ENCODE results near the gene CTBP2.

Gene CTBP2

DNA sequence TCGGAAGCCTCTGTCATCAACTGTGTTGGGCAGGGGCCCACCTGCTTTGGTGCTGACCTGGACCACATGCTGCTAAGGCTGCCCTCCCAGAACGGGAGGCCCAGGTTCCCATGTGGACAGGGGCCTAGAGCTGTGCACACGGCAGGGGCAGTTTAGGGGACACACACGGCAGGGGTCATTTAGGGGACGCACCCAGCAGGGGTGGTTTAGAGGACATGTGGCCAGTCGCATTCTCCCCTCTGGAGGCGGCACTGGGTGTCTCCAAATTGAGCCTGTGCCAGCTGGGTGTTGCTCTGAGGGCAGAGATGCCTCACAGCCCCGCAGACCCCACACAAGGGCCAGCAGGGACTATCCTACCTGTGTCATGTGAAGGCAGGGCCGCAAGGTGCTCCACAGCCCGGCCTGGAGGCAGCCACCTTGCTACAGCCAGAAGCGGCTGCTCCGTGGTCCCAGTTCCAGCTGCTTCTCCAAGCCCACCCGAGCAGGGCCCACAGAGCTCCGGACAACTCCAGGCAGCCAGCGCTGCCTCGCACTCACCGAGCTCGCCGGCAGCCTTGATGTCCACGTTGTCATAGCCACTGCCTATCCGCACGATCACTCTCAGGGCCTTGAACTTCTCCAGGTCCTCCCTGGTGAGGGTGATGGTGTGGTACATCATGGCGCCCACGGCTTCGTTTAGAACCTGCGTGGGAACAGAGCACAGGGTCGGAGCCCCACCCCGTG is 157.8 kb downstream of the CTBP2 start:
- Histone ChIP-seq H3K27ac (ENCODE audit: low read length) (no peak overlapping the region), H3K9me2 (replicated peaks; ENCODE audit: insufficient read depth, low read length) (no peaks in the 10 kb centered on the region), H2AFZ (ENCODE audit: low read length) (no peak overlapping the region), H3K4me2 (ENCODE audit: low read depth, low read length) (no peak overlapping the region), H3F3A (ENCODE audit: insufficient read depth, low read length) (no peaks in the 10 kb centered on the region), H3K4me1 (ENCODE audit: low read length) (no peaks in the 10 kb centered on the region), H3K36me3 (replicated peaks; ENCODE audit: insufficient read depth, low read length) (no peaks in the 10 kb centered on the region), H3K9ac (ENCODE audit: low read length) (no peak overlapping the region), H4K20me1 (ENCODE audit: insufficient read depth, low read length) (no peaks in the 10 kb centered on the region), H3K79me2 (ENCODE audit: low read length) (no peaks in the 10 kb centered on the region), H3K9me3 (replicated peaks; ENCODE audit: insufficient read depth, low read length) (no peaks in the 10 kb centered on the region), H3K27me3 (replicated peaks; ENCODE audit: insufficient read depth, low read length) (peaks cover 95% of the 10 kb centered on the region), H3K4me3 (ENCODE audit: low read length) (no peak overlapping the region)
- DNase-seq: no peak
- no peak for TF ChIP-seq EZH2phosphoT487 (IDR thresholded peaks at IDR 0.05; ENCODE audit: low read length)
- TF ChIP-seq EZH2 (optimal IDR thresholded peaks at IDR 0.05; ENCODE audit: low read depth, low read length): no peak
- TF ChIP-seq, protein P1, sequence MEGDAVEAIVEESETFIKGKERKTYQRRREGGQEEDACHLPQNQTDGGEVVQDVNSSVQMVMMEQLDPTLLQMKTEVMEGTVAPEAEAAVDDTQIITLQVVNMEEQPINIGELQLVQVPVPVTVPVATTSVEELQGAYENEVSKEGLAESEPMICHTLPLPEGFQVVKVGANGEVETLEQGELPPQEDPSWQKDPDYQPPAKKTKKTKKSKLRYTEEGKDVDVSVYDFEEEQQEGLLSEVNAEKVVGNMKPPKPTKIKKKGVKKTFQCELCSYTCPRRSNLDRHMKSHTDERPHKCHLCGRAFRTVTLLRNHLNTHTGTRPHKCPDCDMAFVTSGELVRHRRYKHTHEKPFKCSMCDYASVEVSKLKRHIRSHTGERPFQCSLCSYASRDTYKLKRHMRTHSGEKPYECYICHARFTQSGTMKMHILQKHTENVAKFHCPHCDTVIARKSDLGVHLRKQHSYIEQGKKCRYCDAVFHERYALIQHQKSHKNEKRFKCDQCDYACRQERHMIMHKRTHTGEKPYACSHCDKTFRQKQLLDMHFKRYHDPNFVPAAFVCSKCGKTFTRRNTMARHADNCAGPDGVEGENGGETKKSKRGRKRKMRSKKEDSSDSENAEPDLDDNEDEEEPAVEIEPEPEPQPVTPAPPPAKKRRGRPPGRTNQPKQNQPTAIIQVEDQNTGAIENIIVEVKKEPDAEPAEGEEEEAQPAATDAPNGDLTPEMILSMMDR (IDR thresholded peaks at IDR 0.05; ENCODE audit: low read length): no peak

DNA sequence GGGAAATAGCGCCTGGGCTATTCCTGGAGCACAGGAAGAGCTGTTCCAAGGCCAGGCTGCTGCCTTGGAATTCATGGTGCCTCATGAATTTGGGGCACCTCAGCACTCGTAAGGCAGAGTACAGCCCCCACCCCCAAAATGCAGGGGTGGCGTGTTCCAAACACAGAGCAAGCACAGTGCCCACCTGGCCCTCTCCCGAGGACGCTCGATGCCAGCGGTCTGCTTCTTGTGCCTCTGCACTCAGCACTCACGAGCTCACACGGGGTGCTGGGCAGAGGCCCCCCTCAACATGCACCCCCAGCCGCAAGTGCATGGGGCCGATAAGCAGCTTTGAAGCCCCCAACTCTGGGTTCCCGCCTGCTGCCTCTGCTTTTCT is 158.3 kb downstream of the CTBP2 start:
- Histone ChIP-seq H3K36me3 (replicated peaks; ENCODE audit: insufficient read depth, low read length) (no peaks in the 10 kb centered on the region), H2AFZ (ENCODE audit: low read length) (no peak overlapping the region), H3K79me2 (ENCODE audit: low read length) (no peaks in the 10 kb centered on the region), H4K20me1 (ENCODE audit: insufficient read depth, low read length) (no peaks in the 10 kb centered on the region), H3K4me1 (ENCODE audit: low read length) (no peaks in the 10 kb centered on the region), H3K9me2 (replicated peaks; ENCODE audit: insufficient read depth, low read length) (no peaks in the 10 kb centered on the region), H3K4me2 (ENCODE audit: low read depth, low read length) (no peak overlapping the region), H3K9ac (ENCODE audit: low read length) (no peak overlapping the region), H3F3A (ENCODE audit: insufficient read depth, low read length) (no peaks in the 10 kb centered on the region), H3K27me3 (replicated peaks; ENCODE audit: insufficient read depth, low read length) (peaks cover 91% of the 10 kb centered on the region), H3K9me3 (replicated peaks; ENCODE audit: insufficient read depth, low read length) (no peaks in the 10 kb centered on the region), H3K27ac (ENCODE audit: low read length) (no peak overlapping the region), H3K4me3 (ENCODE audit: low read length) (no peak overlapping the region)
- TF ChIP-seq EZH2phosphoT487 (IDR thresholded peaks at IDR 0.05; ENCODE audit: low read length): no peak
- TF ChIP-seq, protein P1 (IDR thresholded peaks at IDR 0.05; ENCODE audit: low read length): no peak
- TF ChIP-seq EZH2 (optimal IDR thresholded peaks at IDR 0.05; ENCODE audit: low read depth, low read length): no peak
- DNase-seq: no peak

- H3K4me2 ChIP-seq (ENCODE audit: low read depth, low read length): no peak overlapping the region
- no peak overlapping the region for H3K9ac ChIP-seq (ENCODE audit: low read length)
- no peaks in the 10 kb centered on the region for H3K79me2 ChIP-seq (ENCODE audit: low read length)
- DNase-seq: no peak
- no peak overlapping the region for H3K4me3 ChIP-seq (ENCODE audit: low read length)
- H3F3A ChIP-seq (ENCODE audit: insufficient read depth, low read length): no peaks in the 10 kb centered on the region
- H3K36me3 ChIP-seq (replicated peaks; ENCODE audit: insufficient read depth, low read length): no peaks in the 10 kb centered on the region
- no peaks in the 10 kb centered on the region for H3K9me2 ChIP-seq (replicated peaks; ENCODE audit: insufficient read depth, low read length)
- H4K20me1 ChIP-seq (ENCODE audit: insufficient read depth, low read length): no peaks in the 10 kb centered on the region
- no peaks in the 10 kb centered on the region for H3K9me3 ChIP-seq (replicated peaks; ENCODE audit: insufficient read depth, low read length)
- H3K27me3 ChIP-seq (replicated peaks; ENCODE audit: insufficient read depth, low read length): peaks cover 85% of the 10 kb centered on the region
- H2AFZ ChIP-seq (ENCODE audit: low read length): no peak overlapping the region
- TF ChIP-seq EZH2 (optimal IDR thresholded peaks at IDR 0.05; ENCODE audit: low read depth, low read length): no peak
- TF ChIP-seq EZH2phosphoT487 (IDR thresholded peaks at IDR 0.05; ENCODE audit: low read length): no peak
- TF ChIP-seq, protein P1 (IDR thresholded peaks at IDR 0.05; ENCODE audit: low read length): no peak
- no peaks in the 10 kb centered on the region for H3K4me1 ChIP-seq (ENCODE audit: low read length)
- H3K27ac ChIP-seq (ENCODE audit: low read length): no peak overlapping the region
Observed at GRCh38 chr10:125001313-125002046, 158.9 kb downstream of the CTBP2 start.

Data from MM.1S (cell line).